Psoas muscle (tissue), 8 donors: ENCODE measurements around the gene TGM1. TPM values are rescaled to one million over a fixed set of nuclear protein-coding genes. Genes with fewer than 3 reads are reported as not detected.
"Not testable (repeated sequence)": the region's sequence is repeated elsewhere in the genome, so short reads cannot be mapped to it uniquely, and the experiment has no call there.

ENCODE experiments used
- ATAC-seq, 4 donors: fragments of 200-7000 bp; cut with Tn5 transposase; one replicate each; pipeline ENCODE4 v1.9.1; 2020; ENCODE audit warnings: moderate library complexity in 3 of 4, mild to moderate bottlenecking in 2 of 4
- DNase-seq, 2 donors: peaks; one replicate each; pipeline ENCODE4 v3.0.0-alpha.2; 2020
- H3K27ac ChIP-seq: fragments of 200-600 bp; one replicate; pipeline ENCODE4 v1.8.0; 2022
- H3K27me3 ChIP-seq, 3 donors: fragments of 200-600 bp in 1 of 3; one replicate each; pipeline versions ENCODE4 v1.6.1 to v1.8.0; 2013 to 2022; ENCODE audit warnings: low read length in 2 of 3, mild to moderate bottlenecking in 2 of 3, moderate library complexity in 1 of 3; ENCODE audit not compliant: insufficient read depth in 3 of 3
- H3K36me3 ChIP-seq, 2 donors: fragments of 200-600 bp in 1 of 2; one replicate each; pipeline versions ENCODE4 v1.6.1 to v1.8.0; 2013 to 2022; ENCODE audit warnings: low read depth in 1 of 2, mild to moderate bottlenecking in 1 of 2, moderate library complexity in 1 of 2; ENCODE audit not compliant: insufficient read depth in 1 of 2
- H3K4me1 ChIP-seq: fragments of 200-600 bp; one replicate; pipeline ENCODE4 v1.8.0; 2022
- H3K4me3 ChIP-seq: fragments of 200-600 bp; one replicate; pipeline ENCODE4 v1.8.0; 2022; ENCODE audit warnings: mild to moderate bottlenecking
- H3K9me3 ChIP-seq: fragments of 200-600 bp; one replicate; pipeline ENCODE4 v1.8.0; 2022
- CTCF ChIP-seq: fragments of 200-600 bp; IDR thresholded peaks from one replicate; pipeline ENCODE4 v1.8.0; 2022; ENCODE audit warnings: antibody characterized with exemption
- WGBS, 3 donors: extraction: QIAGEN DNeasy Blood & Tissue Kit; methylation state at CpG; one replicate each; pipeline versions ENCODE4 v1.1.6 to v1.1.7; 2013; 5-methylcytosine and 5-hydroxymethylcytosine counted together
- intact Hi-C, 2 donors: fragments of 100-400 bp; cut with DNase I; formaldehyde crosslinking; loops; one replicate each; pipeline versions ENCODE4 v1.11.0 to v1.14.2; 2022
- polyA plus RNA-seq, 3 donors: library from polyadenylated mRNA; stranded (reverse); fragments of 200-250 nt; gene quantifications; one replicate each; pipeline ENCODE4 v1.2.3, GENCODE V29; 2013
- total RNA-seq, 4 donors: library from RNA; stranded (reverse); fragmentation: NEBNext Ultra II Directional in 2 of 4; extraction: Animal tissue kit (Norgen Biotek cat#: 25700) in 2 of 4; gene quantifications; one replicate each; pipeline versions ENCODE4 v1.2.1 to v1.2.4, GENCODE V29; 2021 to 2023
- donor health status: healthy with polysubstance abuse.
- donor health status: DM: no; HTN: no; CAD: no; lungs with moderate emphysema.
- donor health status: Bipolar disorder and iron deficiency.
- donor health status: healthy.
- donor health status: DM: yes; HTN: yes; CAD: no.
- donor health status: DM: no; HTN: no; CAD: no.
- donor health status: DM: no; HTN: no; CAD: no.
- donor health status: DM: yes; HTN: yes; CAD: no.

Gene TGM1
- total and polyA plus RNA-seq, 7 donors = 0.17 to 1.3 (median 0.41) TPM; not detected in 1

GRCh38 chr14:24219080-24219479, 43.9 kb downstream of the TGM1 start:
- Histone ChIP-seq H3K36me3 (peaks cover 3 to 21% of the 10 kb centered on the region in 2 donors), H3K9me3 (no peaks in the 10 kb centered on the region), H3K4me3 (no peak overlapping the region), H3K27ac (no peak overlapping the region), H3K27me3 (no peaks in the 10 kb centered on the region), H3K4me1 (peaks cover 8% of the 10 kb centered on the region)
- DNase-seq = no peak
- intact Hi-C loops = no loop called here
- 89 to 95% (median 90%) methylated on average over 4 of the region's 4 CpGs for WGBS, 3 donors
- ATAC-seq = no peak
- TF ChIP-seq CTCF = no peak

- ATAC-seq, DNase-seq, H3K9me3 ChIP-seq, H3K27me3 ChIP-seq, H3K27ac ChIP-seq, H3K4me3 ChIP-seq, intact Hi-C loops: not testable (repeated sequence)
- peaks cover 19% of the 10 kb centered on the region for H3K4me1 ChIP-seq
- 90 to 100% (median 95%) methylated on average over 1 of the region's 1 CpG for WGBS, 3 donors
- peaks cover 3 to 21% of the 10 kb centered on the region in 2 donors for H3K36me3 ChIP-seq
Observed at GRCh38 chr14:24216876-24217275, 46.1 kb downstream of the TGM1 start.

- Histone ChIP-seq H3K4me1 (peaks cover 20% of the 10 kb centered on the region), H3K9me3 (no peaks in the 10 kb centered on the region), H3K4me3 (peak overlapping the region; percentile 80), H3K27me3 (no peaks in the 10 kb centered on the region), H3K36me3 (peaks cover 3 to 23% of the 10 kb centered on the region in 2 donors), H3K27ac (peak overlapping the region; percentile 87)
- 82 to 90% (median 85%) methylated on average over 2 of the region's 2 CpGs for WGBS, 3 donors
- no peak for TF ChIP-seq CTCF
- intact Hi-C loops = no loop called here
- ATAC-seq (no peak), DNase-seq (no peak)
Observed at GRCh38 chr14:24216345-24216699, 46.7 kb downstream of the TGM1 start.

- peaks cover 3 to 29% of the 10 kb centered on the region in 2 donors for H3K36me3 ChIP-seq
- peak within 1 kb of the TSS; percentile 80 for H3K4me3 ChIP-seq
- peak; percentile 43 for TF ChIP-seq CTCF
- H3K27me3 ChIP-seq = no peaks in the 10 kb centered on the region
- H3K4me1 ChIP-seq = peaks cover 20% of the 10 kb centered on the region
- H3K27ac ChIP-seq = peak within 1 kb of the TSS; percentile 87
- H3K9me3 ChIP-seq = no peaks in the 10 kb centered on the region
- WGBS, 3 donors = 0 to 1% (median 1%) methylated on average over 33 to 40 of the region's 40 CpGs
- peak; percentile 85 to 91 for DNase-seq
- ATAC-seq = peak; percentile 77 to 85 (median 82)
- intact Hi-C loops = loop anchor here in 1 of 2 donors (2.0 kb wide), 1 partner anchor 27 kb away; the partner anchor contains the start of gene IPO4
Observed at GRCh38 chr14:24215495-24216344, 47.3 kb downstream of the TGM1 start, which contains the start of gene MDP1. TSS of gene MDP1 (minus strand) at chr14:24216066. CDS start at chr14:24215955, 111 bp downstream.

GRCh38 chr14:24213866-24214662, 48.9 kb downstream of the TGM1 start:
- no peaks in the 10 kb centered on the region for H3K9me3 ChIP-seq
- peak overlapping the region; percentile 80 for H3K4me3 ChIP-seq
- WGBS, 3 donors = 88 to 92% (median 91%) methylated on average over 7 of the region's 7 CpGs
- intact Hi-C loops = loop anchor here in 1 of 2 donors (2.0 kb wide), 1 partner anchor 25 kb away; the partner anchor contains the start of gene IPO4
- peaks cover 20% of the 10 kb centered on the region for H3K4me1 ChIP-seq
- no peaks in the 10 kb centered on the region for H3K27me3 ChIP-seq
- no peak for DNase-seq
- no peak for TF ChIP-seq CTCF
- H3K36me3 ChIP-seq = peaks cover 8 to 46% of the 10 kb centered on the region in 2 donors
- ATAC-seq = no peak
- H3K27ac ChIP-seq = peak overlapping the region; percentile 93
